WTC11 (cell line): ENCODE data around the gene SMARCAD1. TPM values are rescaled to one million over a fixed set of nuclear protein-coding genes. Genes with fewer than 3 reads are reported as not detected.
"Not testable (repeated sequence)": the region's sequence is repeated elsewhere in the genome, so short reads cannot be mapped to it uniquely, and the experiment has no call there.

Experiments
- ATAC-seq: fragments of 200-7000 bp; cut with Tn5 transposase; 2 replicates; pipeline ENCODE4 v1.10.0; 2021; ENCODE audit warnings: mild to moderate bottlenecking, moderate library complexity
- CTCF ChIA-PET: fragments of 300-600 bp; sonication (Branson Sonifier 250); formaldehyde crosslinking; loops from one replicate; lab custom pipeline; 2021; ENCODE audit warnings: antibody characterized with exemption; lab: Charles Lee
- POLR2A ChIA-PET: fragments of 350-600 bp; sonication (Branson Sonifier 250); formaldehyde crosslinking; loops from one replicate; lab custom pipeline; 2021; ENCODE audit warnings: antibody characterized with exemption; lab: Charles Lee
- DNase-seq: peaks from one replicate; pipeline ENCODE4 v3.0.0; 2021; ENCODE audit warnings: low spot score
- H3K27ac Mint-ChIP-seq: 2 replicates; pipeline ENCODE4 v1.8.0; 2021; ENCODE audit warnings: mixed read lengths
- H3K27me3 Mint-ChIP-seq: 2 replicates; pipeline ENCODE4 v1.8.0; 2021; ENCODE audit warnings: low read depth, mild to moderate bottlenecking, moderate library complexity, mixed read lengths
- H3K36me3 Mint-ChIP-seq: 2 replicates; pipeline ENCODE4 v1.8.0; 2021; ENCODE audit warnings: mixed read lengths
- H3K4me1 Mint-ChIP-seq: 2 replicates; pipeline ENCODE4 v1.8.0; 2022; ENCODE audit warnings: mixed read lengths
- H3K4me3 Mint-ChIP-seq: 2 replicates; pipeline ENCODE4 v1.8.0; 2021; ENCODE audit warnings: mild to moderate bottlenecking, moderate library complexity, mixed read lengths
- H3K9me3 Mint-ChIP-seq: 2 replicates; pipeline ENCODE4 v1.8.0; 2021; ENCODE audit warnings: mixed read lengths
- CBFB ChIP-seq: sonication (generic); formaldehyde crosslinking; IDR thresholded peaks from 2 replicates; pipeline ENCODE4 v1.8.1; 2022; ENCODE audit warnings: mild to moderate bottlenecking, low read depth, missing genetic modification reagents
- CDX4 ChIP-seq: fragments of 250-450 bp; sonication (Bioruptor Pico); IDR thresholded peaks from 2 replicates; pipeline ENCODE4 v1.9.0; 2021; ENCODE audit warnings: moderate library complexity, mild to moderate bottlenecking, inconsistent platforms, borderline replicate concordance
- EMX1 ChIP-seq: fragments of 250-450 bp; sonication (Bioruptor Pico); IDR thresholded peaks from 2 replicates; pipeline ENCODE4 v1.8.0; 2021; ENCODE audit warnings: mild to moderate bottlenecking
- ERG ChIP-seq: fragments of 250-450 bp; sonication (Bioruptor Pico); IDR thresholded peaks from 2 replicates; pipeline ENCODE4 v1.8.0; 2021; ENCODE audit warnings: mild to moderate bottlenecking
- MXD4 ChIP-seq: fragments of 250-450 bp; sonication (Bioruptor Pico); IDR thresholded peaks from 2 replicates; pipeline ENCODE4 v1.8.0; 2021; ENCODE audit warnings: mild to moderate bottlenecking, moderate library complexity, borderline replicate concordance
- NFE2L1 ChIP-seq: sonication (generic); formaldehyde crosslinking; IDR thresholded peaks from 2 replicates; pipeline ENCODE4 v1.8.1; 2023; ENCODE audit warnings: missing genetic modification reagents
- SOX15 ChIP-seq: fragments of 250-450 bp; sonication (Bioruptor Pico); IDR thresholded peaks from 2 replicates; pipeline ENCODE4 v1.9.0; 2021; ENCODE audit warnings: mild to moderate bottlenecking
- TCF7 ChIP-seq: sonication (generic); formaldehyde crosslinking; IDR thresholded peaks from 2 replicates; pipeline ENCODE4 v1.8.0; 2022; ENCODE audit warnings: mild to moderate bottlenecking, low read depth, missing genetic modification reagents, moderate library complexity
- TP53 ChIP-seq: sonication (generic); formaldehyde crosslinking; IDR thresholded peaks from 2 replicates; pipeline ENCODE4 v1.8.1; 2023; ENCODE audit warnings: mild to moderate bottlenecking, missing genetic modification reagents
- ZMAT4 ChIP-seq: fragments of 250-450 bp; sonication (Bioruptor Pico); IDR thresholded peaks from 2 replicates; pipeline ENCODE4 v1.9.0; 2021; ENCODE audit warnings: mild to moderate bottlenecking
- ZNF121 ChIP-seq: sonication (generic); formaldehyde crosslinking; IDR thresholded peaks from 2 replicates; pipeline ENCODE4 v1.8.0; 2023; ENCODE audit warnings: missing genetic modification reagents
- ZNF138 ChIP-seq: sonication (generic); formaldehyde crosslinking; conservative IDR thresholded peaks from 2 replicates; pipeline ENCODE4 v1.8.1; 2022; ENCODE audit warnings: mild to moderate bottlenecking, moderate library complexity, missing genetic modification reagents
- ZNF232 ChIP-seq: sonication (generic); formaldehyde crosslinking; IDR thresholded peaks from 2 replicates; pipeline ENCODE4 v1.8.0; 2022; ENCODE audit warnings: mild to moderate bottlenecking, missing genetic modification reagents
- total RNA-seq: library from RNA; stranded (reverse); gene quantifications from 3 replicates; pipeline ENCODE4 v1.2.3, GENCODE V29; 2021
- TF ChIP-seq, protein P1 (sequence below): sonication (generic); formaldehyde crosslinking; IDR thresholded peaks from 2 replicates; pipeline ENCODE4 v1.8.0; 2022; ENCODE audit warnings: missing genetic modification reagents
- TF ChIP-seq, protein P2 (sequence below): sonication (generic); formaldehyde crosslinking; IDR thresholded peaks from 2 replicates; pipeline ENCODE4 v1.8.1; 2023; ENCODE audit warnings: mild to moderate bottlenecking, missing genetic modification reagents, moderate library complexity
- TF ChIP-seq, protein P3 (sequence below): fragments of 250-450 bp; sonication (Bioruptor Pico); IDR thresholded peaks from 2 replicates; pipeline ENCODE4 v1.9.0; 2021; ENCODE audit warnings: mild to moderate bottlenecking, borderline replicate concordance
- TF ChIP-seq, protein P4 (sequence below): sonication (generic); formaldehyde crosslinking; IDR thresholded peaks from 2 replicates; pipeline ENCODE4 v1.8.1; 2022; ENCODE audit warnings: mild to moderate bottlenecking, moderate library complexity, missing genetic modification reagents

The SMARCAD1 gene
- total RNA-seq, 1 experiment from 2014 or later, result 48.9 TPM

GRCh38 chr4:94334962-94335361 lies 127.3 kb downstream of the SMARCAD1 start:
- no peaks in the 10 kb centered on the region for H3K36me3 Mint-ChIP-seq
- H3K4me3 Mint-ChIP-seq, result no peak overlapping the region
- TF ChIP-seq EMX1 (CRISPR knock-in tag) (no peak), TP53 (no peak)
- DNase-seq, result no peak
- POLR2A ChIA-PET, result no interaction called here
- no peaks in the 10 kb centered on the region for H3K27me3 Mint-ChIP-seq
- H3K9me3 Mint-ChIP-seq, result no peaks in the 10 kb centered on the region
- CTCF ChIA-PET, result no interaction called here
- peak overlapping the region; percentile 21; the same call in 1 of the 2 replicates for H3K27ac Mint-ChIP-seq
- peak; percentile 67 for ATAC-seq
- H3K4me1 Mint-ChIP-seq, result peaks cover 11% of the 10 kb centered on the region

DNA sequence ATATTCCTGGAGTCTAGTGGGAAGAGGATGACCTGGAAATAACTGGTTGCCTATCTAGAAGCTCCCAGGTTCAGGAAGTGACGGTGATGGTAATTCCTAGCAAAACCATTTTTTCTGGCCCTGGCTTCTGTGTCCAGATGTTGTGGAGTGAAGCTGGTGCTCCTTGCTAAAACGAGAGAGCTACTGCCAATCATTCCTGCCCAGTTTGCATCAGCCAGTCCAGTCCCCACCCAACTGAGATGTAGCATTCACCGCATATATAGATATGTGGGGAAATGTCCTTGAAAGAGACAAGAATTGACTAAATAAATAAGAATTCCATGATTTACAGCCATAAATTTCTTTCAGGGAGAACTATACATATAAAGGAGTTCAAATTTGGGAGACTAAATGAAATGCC lies 128.6 kb downstream of the SMARCAD1 start:
- no peak overlapping the region for H3K27ac Mint-ChIP-seq
- DNase-seq (no peak), ATAC-seq (no peak)
- POLR2A ChIA-PET, result no interaction called here
- H3K36me3 Mint-ChIP-seq, result no peaks in the 10 kb centered on the region
- no peaks in the 10 kb centered on the region for H3K27me3 Mint-ChIP-seq
- CTCF ChIA-PET, result no interaction called here
- H3K9me3 Mint-ChIP-seq, result no peaks in the 10 kb centered on the region
- H3K4me1 Mint-ChIP-seq, result peaks cover 11% of the 10 kb centered on the region
- TF ChIP-seq ERG (CRISPR knock-in tag) (no peak), SOX15 (CRISPR knock-in tag) (no peak)
- TF ChIP-seq, protein P1, sequence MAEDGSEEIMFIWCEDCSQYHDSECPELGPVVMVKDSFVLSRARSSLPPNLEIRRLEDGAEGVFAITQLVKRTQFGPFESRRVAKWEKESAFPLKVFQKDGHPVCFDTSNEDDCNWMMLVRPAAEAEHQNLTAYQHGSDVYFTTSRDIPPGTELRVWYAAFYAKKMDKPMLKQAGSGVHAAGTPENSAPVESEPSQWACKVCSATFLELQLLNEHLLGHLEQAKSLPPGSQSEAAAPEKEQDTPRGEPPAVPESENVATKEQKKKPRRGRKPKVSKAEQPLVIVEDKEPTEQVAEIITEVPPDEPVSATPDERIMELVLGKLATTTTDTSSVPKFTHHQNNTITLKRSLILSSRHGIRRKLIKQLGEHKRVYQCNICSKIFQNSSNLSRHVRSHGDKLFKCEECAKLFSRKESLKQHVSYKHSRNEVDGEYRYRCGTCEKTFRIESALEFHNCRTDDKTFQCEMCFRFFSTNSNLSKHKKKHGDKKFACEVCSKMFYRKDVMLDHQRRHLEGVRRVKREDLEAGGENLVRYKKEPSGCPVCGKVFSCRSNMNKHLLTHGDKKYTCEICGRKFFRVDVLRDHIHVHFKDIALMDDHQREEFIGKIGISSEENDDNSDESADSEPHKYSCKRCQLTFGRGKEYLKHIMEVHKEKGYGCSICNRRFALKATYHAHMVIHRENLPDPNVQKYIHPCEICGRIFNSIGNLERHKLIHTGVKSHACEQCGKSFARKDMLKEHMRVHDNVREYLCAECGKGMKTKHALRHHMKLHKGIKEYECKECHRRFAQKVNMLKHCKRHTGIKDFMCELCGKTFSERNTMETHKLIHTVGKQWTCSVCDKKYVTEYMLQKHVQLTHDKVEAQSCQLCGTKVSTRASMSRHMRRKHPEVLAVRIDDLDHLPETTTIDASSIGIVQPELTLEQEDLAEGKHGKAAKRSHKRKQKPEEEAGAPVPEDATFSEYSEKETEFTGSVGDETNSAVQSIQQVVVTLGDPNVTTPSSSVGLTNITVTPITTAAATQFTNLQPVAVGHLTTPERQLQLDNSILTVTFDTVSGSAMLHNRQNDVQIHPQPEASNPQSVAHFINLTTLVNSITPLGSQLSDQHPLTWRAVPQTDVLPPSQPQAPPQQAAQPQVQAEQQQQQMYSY, result no peak
- TF ChIP-seq, all 79 proteins: peak for 0
- H3K4me3 Mint-ChIP-seq, result no peak overlapping the region

DNA sequence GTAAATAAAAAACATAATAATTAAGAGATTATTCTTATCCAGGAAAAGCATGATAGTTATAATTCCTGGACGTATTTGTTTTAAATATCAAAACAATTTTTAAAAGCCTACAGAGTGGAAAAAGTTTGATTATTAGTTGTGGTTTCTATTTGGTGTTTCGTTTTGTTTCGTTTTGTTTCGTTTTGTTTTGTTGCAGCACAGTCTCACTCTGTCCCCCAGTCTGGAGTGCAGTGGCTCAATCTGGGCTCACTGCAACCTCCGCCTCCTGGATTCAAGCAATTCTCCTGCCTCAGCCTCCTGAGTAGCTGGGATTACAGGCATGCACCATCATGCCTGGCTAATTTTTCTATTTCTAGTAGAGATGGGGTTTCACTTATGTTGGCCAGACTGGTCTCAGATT lies 129.1 kb downstream of the SMARCAD1 start:
- POLR2A ChIA-PET, CTCF ChIA-PET, H3K36me3 Mint-ChIP-seq, H3K27me3 Mint-ChIP-seq, H3K4me3 Mint-ChIP-seq, DNase-seq, H3K27ac Mint-ChIP-seq, ATAC-seq, H3K9me3 Mint-ChIP-seq: not testable (repeated sequence)
- H3K4me1 Mint-ChIP-seq, result peaks cover 11% of the 10 kb centered on the region

DNA sequence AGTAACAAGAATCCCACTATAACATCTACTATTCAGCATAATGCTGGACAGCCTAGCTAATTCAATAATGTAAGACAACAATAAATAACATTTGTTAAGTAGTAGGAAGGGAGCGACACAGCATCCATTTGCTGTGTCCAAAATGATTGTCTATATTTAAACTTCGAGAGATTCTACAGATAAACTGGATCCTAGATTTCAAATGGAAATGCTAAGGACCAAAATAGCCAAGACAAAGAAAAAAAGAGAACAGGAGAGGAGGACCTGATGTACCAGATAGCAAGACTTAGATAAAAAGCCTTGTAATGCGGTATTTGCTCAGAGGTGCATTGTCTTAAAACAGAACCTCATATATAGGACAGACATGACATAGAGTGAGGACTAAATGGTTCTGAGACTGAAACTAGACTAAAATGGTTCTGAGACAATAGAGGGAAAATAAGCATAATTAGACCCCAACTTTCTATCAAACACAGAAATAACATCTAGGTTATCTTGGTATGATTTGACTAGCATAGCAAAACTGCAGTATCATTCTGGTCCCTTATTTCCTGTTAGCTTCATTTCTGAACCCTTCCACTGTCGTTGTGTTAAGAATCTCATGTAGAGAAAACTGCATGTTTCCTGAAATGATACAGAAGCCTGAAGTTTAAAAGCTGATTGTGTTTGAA lies 131.2 kb downstream of the SMARCAD1 start:
- no peak for ATAC-seq
- CTCF ChIA-PET, result no interaction called here
- no peak for TF ChIP-seq ZNF232 (CRISPR knock-in tag)
- TF ChIP-seq MXD4 (CRISPR knock-in tag), result no peak
- TF ChIP-seq, protein P2, sequence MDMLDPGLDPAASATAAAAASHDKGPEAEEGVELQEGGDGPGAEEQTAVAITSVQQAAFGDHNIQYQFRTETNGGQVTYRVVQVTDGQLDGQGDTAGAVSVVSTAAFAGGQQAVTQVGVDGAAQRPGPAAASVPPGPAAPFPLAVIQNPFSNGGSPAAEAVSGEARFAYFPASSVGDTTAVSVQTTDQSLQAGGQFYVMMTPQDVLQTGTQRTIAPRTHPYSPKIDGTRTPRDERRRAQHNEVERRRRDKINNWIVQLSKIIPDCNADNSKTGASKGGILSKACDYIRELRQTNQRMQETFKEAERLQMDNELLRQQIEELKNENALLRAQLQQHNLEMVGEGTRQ (CRISPR knock-in tag), result no peak
- no peak for TF ChIP-seq ZMAT4 (CRISPR knock-in tag)
- TF ChIP-seq, protein P3, sequence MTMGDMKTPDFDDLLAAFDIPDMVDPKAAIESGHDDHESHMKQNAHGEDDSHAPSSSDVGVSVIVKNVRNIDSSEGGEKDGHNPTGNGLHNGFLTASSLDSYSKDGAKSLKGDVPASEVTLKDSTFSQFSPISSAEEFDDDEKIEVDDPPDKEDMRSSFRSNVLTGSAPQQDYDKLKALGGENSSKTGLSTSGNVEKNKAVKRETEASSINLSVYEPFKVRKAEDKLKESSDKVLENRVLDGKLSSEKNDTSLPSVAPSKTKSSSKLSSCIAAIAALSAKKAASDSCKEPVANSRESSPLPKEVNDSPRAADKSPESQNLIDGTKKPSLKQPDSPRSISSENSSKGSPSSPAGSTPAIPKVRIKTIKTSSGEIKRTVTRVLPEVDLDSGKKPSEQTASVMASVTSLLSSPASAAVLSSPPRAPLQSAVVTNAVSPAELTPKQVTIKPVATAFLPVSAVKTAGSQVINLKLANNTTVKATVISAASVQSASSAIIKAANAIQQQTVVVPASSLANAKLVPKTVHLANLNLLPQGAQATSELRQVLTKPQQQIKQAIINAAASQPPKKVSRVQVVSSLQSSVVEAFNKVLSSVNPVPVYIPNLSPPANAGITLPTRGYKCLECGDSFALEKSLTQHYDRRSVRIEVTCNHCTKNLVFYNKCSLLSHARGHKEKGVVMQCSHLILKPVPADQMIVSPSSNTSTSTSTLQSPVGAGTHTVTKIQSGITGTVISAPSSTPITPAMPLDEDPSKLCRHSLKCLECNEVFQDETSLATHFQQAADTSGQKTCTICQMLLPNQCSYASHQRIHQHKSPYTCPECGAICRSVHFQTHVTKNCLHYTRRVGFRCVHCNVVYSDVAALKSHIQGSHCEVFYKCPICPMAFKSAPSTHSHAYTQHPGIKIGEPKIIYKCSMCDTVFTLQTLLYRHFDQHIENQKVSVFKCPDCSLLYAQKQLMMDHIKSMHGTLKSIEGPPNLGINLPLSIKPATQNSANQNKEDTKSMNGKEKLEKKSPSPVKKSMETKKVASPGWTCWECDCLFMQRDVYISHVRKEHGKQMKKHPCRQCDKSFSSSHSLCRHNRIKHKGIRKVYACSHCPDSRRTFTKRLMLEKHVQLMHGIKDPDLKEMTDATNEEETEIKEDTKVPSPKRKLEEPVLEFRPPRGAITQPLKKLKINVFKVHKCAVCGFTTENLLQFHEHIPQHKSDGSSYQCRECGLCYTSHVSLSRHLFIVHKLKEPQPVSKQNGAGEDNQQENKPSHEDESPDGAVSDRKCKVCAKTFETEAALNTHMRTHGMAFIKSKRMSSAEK (CRISPR knock-in tag), result no peak
- no peak for TF ChIP-seq NFE2L1 (CRISPR knock-in tag)
- no peak for TF ChIP-seq TCF7 (CRISPR knock-in tag)
- no peak for TF ChIP-seq ZNF121 (CRISPR knock-in tag)
- no peak for TF ChIP-seq ZNF138 (CRISPR knock-in tag)
- TF ChIP-seq CBFB, result no peak
- TF ChIP-seq, protein P4, sequence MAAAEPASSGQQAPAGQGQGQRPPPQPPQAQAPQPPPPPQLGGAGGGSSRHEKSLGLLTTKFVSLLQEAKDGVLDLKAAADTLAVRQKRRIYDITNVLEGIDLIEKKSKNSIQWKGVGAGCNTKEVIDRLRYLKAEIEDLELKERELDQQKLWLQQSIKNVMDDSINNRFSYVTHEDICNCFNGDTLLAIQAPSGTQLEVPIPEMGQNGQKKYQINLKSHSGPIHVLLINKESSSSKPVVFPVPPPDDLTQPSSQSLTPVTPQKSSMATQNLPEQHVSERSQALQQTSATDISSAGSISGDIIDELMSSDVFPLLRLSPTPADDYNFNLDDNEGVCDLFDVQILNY (CRISPR knock-in tag), result no peak
- no peak for TF ChIP-seq CDX4

More for the DNA sequence above, 131.2 kb downstream of the SMARCAD1 start:
- Mint-ChIP-seq H3K4me3 (no peak overlapping the region), H3K4me1 (no peaks in the 10 kb centered on the region), H3K9me3 (no peaks in the 10 kb centered on the region), H3K27me3 (no peaks in the 10 kb centered on the region), H3K27ac (no peak overlapping the region), H3K36me3 (no peaks in the 10 kb centered on the region)
- POLR2A ChIA-PET, result no interaction called here
- no peak for DNase-seq
